Measurements from ENCODE around the gene UBR7.
A peak's percentile ranks its signal among the peaks of the same experiment; 100 is the strongest.
"Not testable (repeated sequence)": the region's sequence is repeated elsewhere in the genome, so short reads cannot be mapped to it uniquely, and the experiment has no call there.

Gene UBR7

DNA sequence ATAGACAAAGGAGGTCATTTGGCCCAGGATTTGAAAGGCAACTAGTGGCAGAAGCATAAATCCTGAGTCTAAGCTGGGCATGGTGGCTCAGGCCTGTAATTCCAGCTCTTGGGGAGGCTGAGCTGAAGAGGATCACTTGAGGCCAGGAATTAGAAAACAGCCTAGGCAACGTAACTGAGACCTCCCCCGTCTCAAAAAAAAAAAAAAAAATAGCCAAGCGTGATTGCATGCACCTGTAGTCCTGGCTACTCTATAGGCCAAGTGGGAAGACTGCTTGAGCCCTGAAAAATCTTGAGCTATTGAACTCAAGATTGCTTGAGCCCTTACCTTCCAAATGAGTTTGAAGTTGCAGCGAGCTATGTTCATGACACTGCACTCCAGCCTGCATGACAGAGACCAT, 8.0 kb upstream of the UBR7 start:
- DNase-seq, result no peak

DNA sequence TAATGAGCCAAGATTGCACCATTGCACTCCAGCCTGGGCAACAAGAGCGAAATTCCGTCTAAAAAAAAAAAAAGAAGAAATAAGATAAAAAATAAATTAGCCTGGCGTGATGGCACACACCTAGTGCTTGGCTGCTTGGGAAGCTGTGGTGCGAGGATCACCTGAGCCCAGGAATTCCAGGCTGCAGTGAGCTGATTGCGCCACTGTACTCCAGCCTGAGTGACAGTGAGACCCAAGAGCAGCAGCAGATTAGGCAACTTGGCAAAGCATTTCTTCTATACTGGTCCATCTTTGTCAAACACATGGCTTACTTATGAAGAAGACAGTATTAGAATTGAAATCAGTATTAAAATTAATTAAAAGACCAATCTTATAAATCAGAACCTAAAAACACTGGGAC, 6.5 kb upstream of the UBR7 start:
- DNase-seq, result no peak

GRCh38 chr14:93201155-93201704, 5.8 kb upstream of the UBR7 start:
- no peak for DNase-seq

DNA sequence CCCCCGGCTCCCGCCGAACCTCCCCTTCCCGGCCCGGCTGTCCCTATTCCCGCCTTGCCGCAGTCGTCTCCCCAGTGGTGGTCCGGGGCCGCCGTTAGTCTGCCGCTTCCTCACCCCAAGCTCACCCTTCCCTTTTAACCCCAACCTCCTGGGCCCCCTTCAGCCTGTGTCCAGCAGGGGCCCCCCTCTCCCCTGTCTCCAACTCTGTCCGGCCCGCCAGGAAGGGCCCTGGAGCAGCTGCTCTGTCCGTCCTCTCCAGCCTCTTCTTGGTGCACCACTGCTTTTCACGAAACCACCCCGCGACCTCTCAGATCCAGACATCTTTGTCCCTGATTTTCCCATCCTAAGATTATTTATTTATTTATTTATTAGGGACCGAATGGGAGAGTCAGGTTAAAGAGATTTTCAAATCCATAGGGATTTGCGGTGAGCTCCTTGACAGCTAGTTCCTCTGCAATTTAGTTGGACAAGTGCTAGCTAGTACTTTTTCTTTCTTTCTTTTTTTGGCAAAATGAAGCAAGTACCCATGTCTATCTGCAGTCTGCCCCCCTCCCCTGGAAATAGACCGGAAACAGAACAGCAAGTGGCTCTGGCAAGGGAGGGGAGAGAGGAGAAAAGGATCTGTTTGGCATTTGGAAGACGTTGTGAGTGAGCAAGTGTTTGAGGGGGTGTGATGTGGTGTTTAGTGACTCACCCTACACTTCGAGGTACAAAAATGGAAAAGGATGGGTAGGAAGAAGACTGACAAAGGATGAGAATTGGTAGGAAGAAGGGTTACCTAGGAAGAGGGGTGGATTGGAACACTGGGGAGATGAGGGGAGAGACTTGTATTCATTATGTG, 632 bp downstream of the UBR7 start:
- peak; percentile 22 for DNase-seq

DNA sequence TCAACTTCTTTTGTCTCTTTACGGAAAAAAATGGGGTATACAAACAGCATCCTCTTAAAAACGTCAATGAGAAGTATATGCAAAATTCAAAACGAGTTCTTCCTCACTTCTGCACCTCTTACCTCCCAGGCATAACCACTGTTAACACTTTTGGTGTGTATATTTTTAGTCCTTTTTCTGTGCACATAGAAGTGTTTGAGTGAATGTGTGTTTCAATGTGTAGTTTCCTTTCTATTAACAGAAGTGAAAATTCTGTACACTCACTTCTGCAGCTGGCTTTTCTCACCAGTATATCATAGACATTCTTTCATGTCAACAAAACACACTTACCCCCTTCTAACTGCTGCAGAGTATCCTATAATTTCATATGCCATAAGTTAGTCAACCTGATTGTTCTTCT, 5.4 kb downstream of the UBR7 start:
- no peak for DNase-seq

DNA sequence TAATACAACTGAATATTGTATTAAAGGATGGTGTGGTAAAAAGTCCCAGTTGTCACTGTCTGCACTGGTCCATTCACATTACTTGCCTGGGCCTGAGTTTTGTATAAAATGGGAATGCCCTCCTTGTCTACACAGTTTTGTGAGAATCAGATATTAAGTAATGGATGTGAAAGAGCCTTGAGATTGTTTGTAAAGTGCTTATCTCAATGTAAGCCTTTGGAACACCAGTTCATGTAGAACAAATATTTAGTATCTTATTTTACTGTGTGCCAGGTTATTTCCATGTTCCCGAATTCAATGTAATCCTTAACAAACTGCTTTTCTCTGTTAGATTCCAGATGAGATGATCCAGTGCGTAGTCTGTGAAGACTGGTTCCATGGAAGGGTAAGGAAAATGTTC, 7.5 kb downstream of the UBR7 start:
- DNase-seq, result no peak

GRCh38 chr14:93219103-93219726, 12.2 kb downstream of the UBR7 start:
- DNase-seq, result peak; percentile 31

- no peak for DNase-seq
Measured at GRCh38 chr14:93220509-93220908, 13.5 kb downstream of the UBR7 start.

- no peak for DNase-seq
Measured at GRCh38 chr14:93223565-93223964, 16.5 kb downstream of the UBR7 start.

- no peak for DNase-seq
Measured at GRCh38 chr14:93228550-93228949, 21.5 kb downstream of the UBR7 start.

DNA sequence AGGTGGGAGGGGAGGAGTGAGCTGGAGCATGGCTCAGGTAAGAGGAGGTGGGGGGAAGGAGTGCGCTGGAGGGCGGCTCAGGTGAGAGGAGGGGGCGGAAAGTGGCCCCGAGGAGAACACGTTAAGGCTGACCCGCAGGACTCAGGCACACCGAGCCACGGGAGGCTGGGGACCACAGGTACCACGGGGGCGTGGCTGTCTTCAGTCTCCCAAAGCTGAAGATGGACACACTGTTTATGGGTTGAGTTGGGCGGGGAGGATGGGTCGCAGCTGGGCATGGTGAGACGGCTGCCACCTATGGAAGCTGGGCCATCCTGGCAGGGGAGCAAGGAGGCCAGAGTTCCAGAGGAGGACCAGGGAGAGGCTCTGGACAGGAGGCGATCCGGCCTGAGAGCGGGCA, 23.5 kb downstream of the UBR7 start:
- no peak for DNase-seq

DNA sequence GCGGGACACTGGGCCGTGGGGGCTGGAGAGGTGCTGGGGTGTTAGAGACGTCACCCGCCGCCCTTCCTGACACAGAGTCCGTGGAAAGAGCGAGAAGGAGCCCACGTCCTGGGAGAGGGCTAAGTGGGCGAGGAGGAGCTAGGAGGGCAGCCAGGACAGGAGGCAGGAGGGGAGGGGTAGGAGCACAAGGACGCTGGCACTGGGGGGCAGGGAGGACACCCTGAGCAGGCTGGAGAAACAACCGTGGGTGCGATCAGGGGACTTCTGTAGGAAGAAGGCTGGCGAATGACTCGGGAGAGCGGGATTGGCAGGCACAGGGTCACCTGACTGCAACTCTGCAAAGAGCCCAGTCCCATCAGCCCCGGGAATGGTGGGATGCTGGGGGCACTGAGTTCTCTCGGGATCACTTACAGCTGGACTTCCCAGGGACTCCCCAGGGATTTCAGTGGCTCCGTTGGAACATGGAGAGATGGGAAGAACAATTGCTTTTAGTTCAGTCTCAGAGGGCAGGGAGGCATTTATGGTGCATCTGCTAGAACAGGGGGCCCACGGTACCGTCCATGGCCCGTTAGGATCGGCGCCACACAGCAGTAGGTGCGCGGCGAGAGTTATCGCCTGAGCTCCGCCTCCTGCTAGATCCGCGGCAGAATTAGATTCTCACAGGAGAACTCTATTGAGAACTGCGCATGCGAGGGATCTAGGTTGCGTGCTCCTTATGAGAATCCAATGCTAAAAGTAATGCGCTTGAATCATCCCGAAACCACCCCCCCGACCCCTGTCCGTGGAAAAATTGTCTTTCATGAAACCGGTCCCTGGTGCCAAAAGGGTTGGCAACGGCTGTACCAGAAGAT, 24.3 kb downstream of the UBR7 start:
- no peak for DNase-seq

GRCh38 chr14:93232159-93232558, 25.1 kb downstream of the UBR7 start:
- no peak for DNase-seq

GRCh38 chr14:93233078-93233477, 26.0 kb downstream of the UBR7 start:
- not testable (repeated sequence) for DNase-seq

GRCh38 chr14:93234798-93235197, 27.7 kb downstream of the UBR7 start:
- no peak for DNase-seq

DNA sequence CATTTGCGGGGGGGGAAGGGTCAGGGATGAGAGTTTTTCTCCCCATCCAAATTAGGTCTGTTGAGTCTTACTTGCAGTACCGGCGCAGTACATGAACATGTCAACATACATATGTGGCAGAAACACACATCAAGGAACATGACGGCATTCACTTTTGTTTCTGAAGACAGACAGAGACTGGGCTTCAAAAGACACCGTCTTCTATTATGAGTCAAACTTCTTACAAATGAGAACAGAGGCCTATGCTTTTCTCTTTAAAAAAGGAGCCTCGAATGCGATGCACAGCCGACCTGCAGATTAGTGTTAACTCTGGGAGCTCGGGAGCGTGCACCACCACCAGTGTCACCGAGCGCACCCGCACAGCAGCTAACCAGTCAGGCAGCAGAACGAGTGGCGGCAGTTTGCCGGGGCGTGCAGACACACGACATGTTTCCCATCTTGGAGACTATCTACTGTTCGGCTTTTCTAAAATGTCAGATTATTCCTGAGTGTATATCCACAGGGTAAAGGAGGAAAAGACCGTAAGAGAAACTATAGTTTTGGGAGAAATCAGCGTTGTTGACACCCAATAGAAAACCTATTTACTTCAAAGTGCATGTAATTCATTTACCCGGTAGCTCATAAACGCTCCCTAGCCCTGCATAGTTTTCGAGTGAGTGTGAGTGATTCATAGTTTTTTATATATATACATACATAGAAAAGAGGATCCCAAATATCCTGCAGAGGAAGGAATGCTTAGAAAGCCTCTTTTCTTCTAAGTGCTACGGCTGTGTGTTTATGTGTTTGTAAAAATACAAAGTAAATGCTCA, 33.0 kb downstream of the UBR7 start:
- DNase-seq, result peak; percentile 50

- no peak for DNase-seq
Measured at GRCh38 chr14:93240678-93241000, 33.6 kb downstream of the UBR7 start.

GRCh38 chr14:93245764-93246420, 38.8 kb downstream of the UBR7 start:
- no peak for DNase-seq

- no peak for DNase-seq
Measured at GRCh38 chr14:93246534-93246933, 39.5 kb downstream of the UBR7 start.

DNA sequence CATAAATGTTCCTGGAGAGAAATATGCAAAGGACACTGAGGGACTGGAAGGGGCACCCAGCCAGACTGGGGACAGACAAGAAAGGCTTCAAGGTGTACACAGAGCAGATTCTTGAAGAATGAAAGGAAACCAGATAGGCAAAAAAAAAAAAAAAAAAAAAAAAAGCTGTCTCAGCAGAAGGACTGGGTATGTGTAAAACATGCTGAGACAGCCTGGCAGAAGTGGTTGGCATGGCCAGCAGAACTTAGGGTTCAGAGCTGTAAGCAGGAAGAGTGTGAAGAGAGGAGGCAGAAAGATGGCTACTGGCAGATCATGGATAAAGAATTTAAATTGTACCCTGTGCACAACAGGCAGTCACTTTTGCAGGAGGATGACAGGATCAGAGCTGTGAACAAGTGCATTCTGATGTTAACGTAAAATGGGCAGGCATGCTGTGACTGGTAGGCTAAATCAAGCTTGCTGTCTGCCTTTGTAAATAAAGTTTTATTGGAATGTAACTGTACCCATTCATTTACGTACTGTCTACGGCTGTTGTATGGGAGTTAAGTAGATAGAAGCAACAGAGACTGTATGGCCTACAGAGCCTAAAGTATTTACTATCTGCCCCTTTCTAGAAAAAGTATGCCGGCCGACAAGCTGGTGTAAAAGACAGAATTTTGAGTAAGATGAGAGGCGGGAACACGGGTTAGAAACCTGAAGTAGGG, 42.2 kb downstream of the UBR7 start:
- no peak for DNase-seq

GRCh38 chr14:93262446-93262845, 55.4 kb downstream of the UBR7 start:
- no peak for DNase-seq

All from amniotic stem cell (primary cell).